IPS-15b (cell line): ENCODE data around the gene MARK1.

ENCODE experiments used
- H3K27me3 ChIP-seq: one replicate; pipeline ENCODE4 v1.6.1; 2013; ENCODE audit warnings: low read length; ENCODE audit not compliant: control insufficient read depth, insufficient read depth
- H3K36me3 ChIP-seq: one replicate; pipeline ENCODE4 v1.6.1; 2013; ENCODE audit warnings: low read length; ENCODE audit not compliant: control insufficient read depth, insufficient read depth
- H3K4me1 ChIP-seq: one replicate; pipeline ENCODE4 v1.6.1; 2013; ENCODE audit warnings: mild to moderate bottlenecking, low read length; ENCODE audit not compliant: control insufficient read depth, insufficient read depth
- H3K4me3 ChIP-seq: one replicate; pipeline ENCODE4 v1.5.1; 2013; ENCODE audit warnings: low read depth, low read length
- H3K9ac ChIP-seq: one replicate; pipeline ENCODE4 v1.6.1; 2013; ENCODE audit warnings: low read depth, mild to moderate bottlenecking, low read length
- H3K9me3 ChIP-seq: one replicate; pipeline ENCODE4 v1.6.1; 2013; ENCODE audit warnings: mild to moderate bottlenecking, low read length; ENCODE audit not compliant: control insufficient read depth, insufficient read depth

The MARK1 gene

GRCh38 chr1:220637759-220638158 is 109.8 kb downstream of the MARK1 start:
- H3K4me3 ChIP-seq = no peak overlapping the region
- H3K4me1 ChIP-seq = no peaks in the 10 kb centered on the region
- no peak overlapping the region for H3K9ac ChIP-seq
- H3K36me3 ChIP-seq = peaks cover 8% of the 10 kb centered on the region
- H3K27me3 ChIP-seq = no peaks in the 10 kb centered on the region
- no peaks in the 10 kb centered on the region for H3K9me3 ChIP-seq

- H3K36me3 ChIP-seq = peaks cover 8% of the 10 kb centered on the region
- no peak overlapping the region for H3K4me3 ChIP-seq
- H3K27me3 ChIP-seq = no peaks in the 10 kb centered on the region
- H3K9ac ChIP-seq = no peak overlapping the region
- H3K9me3 ChIP-seq = no peaks in the 10 kb centered on the region
- no peaks in the 10 kb centered on the region for H3K4me1 ChIP-seq
These were observed 114.3 kb downstream of the MARK1 start for GRCh38 chr1:220642285-220642684.

- no peaks in the 10 kb centered on the region for H3K27me3 ChIP-seq
- no peaks in the 10 kb centered on the region for H3K36me3 ChIP-seq
- no peak overlapping the region for H3K9ac ChIP-seq
- no peaks in the 10 kb centered on the region for H3K9me3 ChIP-seq
- no peak overlapping the region for H3K4me3 ChIP-seq
- no peaks in the 10 kb centered on the region for H3K4me1 ChIP-seq
These were observed 125.1 kb downstream of the MARK1 start for GRCh38 chr1:220652995-220653394.

- no peak overlapping the region for H3K9ac ChIP-seq
- no peak overlapping the region for H3K4me3 ChIP-seq
- no peaks in the 10 kb centered on the region for H3K27me3 ChIP-seq
- H3K36me3 ChIP-seq = no peaks in the 10 kb centered on the region
- H3K9me3 ChIP-seq = no peaks in the 10 kb centered on the region
- no peaks in the 10 kb centered on the region for H3K4me1 ChIP-seq
These were observed 127.6 kb downstream of the MARK1 start for GRCh38 chr1:220655509-220655908.

GRCh38 chr1:220655961-220656740 is 128.2 kb downstream of the MARK1 start:
- H3K36me3 ChIP-seq = no peaks in the 10 kb centered on the region
- no peaks in the 10 kb centered on the region for H3K9me3 ChIP-seq
- no peak overlapping the region for H3K4me3 ChIP-seq

GRCh38 chr1:220666349-220666748 is 138.4 kb downstream of the MARK1 start:
- Histone ChIP-seq H3K36me3 (no peaks in the 10 kb centered on the region), H3K4me1 (no peaks in the 10 kb centered on the region), H3K9ac (peak overlapping the region; percentile 37), H3K9me3 (no peaks in the 10 kb centered on the region), H3K27me3 (no peaks in the 10 kb centered on the region), H3K4me3 (no peak overlapping the region)

More at GRCh38 chr1:220655961-220656740, 128.2 kb downstream of the MARK1 start:
- H3K9ac ChIP-seq = no peak overlapping the region
- no peaks in the 10 kb centered on the region for H3K27me3 ChIP-seq
- no peaks in the 10 kb centered on the region for H3K4me1 ChIP-seq

- Histone ChIP-seq H3K36me3 (no peaks in the 10 kb centered on the region), H3K4me1 (no peaks in the 10 kb centered on the region), H3K4me3 (no peak overlapping the region), H3K27me3 (no peaks in the 10 kb centered on the region), H3K9ac (no peak overlapping the region), H3K9me3 (no peaks in the 10 kb centered on the region)
These were observed 141.1 kb downstream of the MARK1 start for GRCh38 chr1:220669005-220669404.

GRCh38 chr1:220670365-220670764 is 142.4 kb downstream of the MARK1 start:
- Histone ChIP-seq H3K9me3 (no peaks in the 10 kb centered on the region), H3K4me3 (no peak overlapping the region), H3K4me1 (no peaks in the 10 kb centered on the region), H3K27me3 (no peaks in the 10 kb centered on the region), H3K9ac (no peak overlapping the region), H3K36me3 (no peaks in the 10 kb centered on the region)

GRCh38 chr1:220673921-220674320 is 146.0 kb downstream of the MARK1 start:
- no peaks in the 10 kb centered on the region for H3K9me3 ChIP-seq
- H3K36me3 ChIP-seq = no peaks in the 10 kb centered on the region
- no peaks in the 10 kb centered on the region for H3K4me1 ChIP-seq
- no peak overlapping the region for H3K4me3 ChIP-seq
- no peak overlapping the region for H3K9ac ChIP-seq
- no peaks in the 10 kb centered on the region for H3K27me3 ChIP-seq

- Histone ChIP-seq H3K4me1 (no peaks in the 10 kb centered on the region), H3K36me3 (no peaks in the 10 kb centered on the region), H3K9ac (no peak overlapping the region), H3K27me3 (no peaks in the 10 kb centered on the region), H3K9me3 (no peaks in the 10 kb centered on the region), H3K4me3 (no peak overlapping the region)
These were observed 149.3 kb downstream of the MARK1 start for GRCh38 chr1:220677251-220677650.

- no peak overlapping the region for H3K9ac ChIP-seq
- no peaks in the 10 kb centered on the region for H3K27me3 ChIP-seq
- H3K9me3 ChIP-seq = no peaks in the 10 kb centered on the region
- no peak overlapping the region for H3K4me3 ChIP-seq
- no peaks in the 10 kb centered on the region for H3K36me3 ChIP-seq
- no peaks in the 10 kb centered on the region for H3K4me1 ChIP-seq
These were observed 152.2 kb downstream of the MARK1 start for GRCh38 chr1:220680085-220680687.

- no peak overlapping the region for H3K4me3 ChIP-seq
These were observed 153.4 kb downstream of the MARK1 start for GRCh38 chr1:220681220-220681880.

More at GRCh38 chr1:220681220-220681880, 153.4 kb downstream of the MARK1 start:
- Histone ChIP-seq H3K4me1 (no peaks in the 10 kb centered on the region), H3K27me3 (no peaks in the 10 kb centered on the region), H3K9ac (no peak overlapping the region), H3K36me3 (no peaks in the 10 kb centered on the region), H3K9me3 (no peaks in the 10 kb centered on the region)
